H1 (cell line): Measurements from ENCODE around the gene SEZ6.

Experiments used
- ATF2 ChIP-seq: IDR thresholded peaks from 2 replicates; pipeline ENCODE4 v1.6.1; 2012; ENCODE audit warnings: low read length, inconsistent platforms
- CTCF ChIP-seq, 3 experiments: IDR thresholded peaks; 1 replicate in 2 of 3; 2 replicates in 1 of 3; pipeline versions ENCODE4 v1.5.1 to v1.6.1; 2011; ENCODE audit warnings: low read length in 3 of 3, mild to moderate bottlenecking in 3 of 3, inconsistent platforms in 2 of 3, low read depth in 1 of 3, moderate library complexity in 1 of 3; ENCODE audit not compliant: insufficient read depth in 1 of 3; ENCODE audit errors: control extremely low read depth in 1 of 3
- JUN ChIP-seq: IDR thresholded peaks from 2 replicates; pipeline ENCODE4 v1.6.1; 2011; ENCODE audit warnings: low read depth, mild to moderate bottlenecking, improper control_type of control experiment, low read length
- KDM1A ChIP-seq: fragments of 200-600, 300-600 bp; sonication (generic); IDR thresholded peaks from 2 replicates; pipeline ENCODE4 v1.7.1; 2016; ENCODE audit warnings: mild to moderate bottlenecking, low read length, borderline replicate concordance
- RAD21 ChIP-seq, 2 experiments: IDR thresholded peaks in 1 of 2; conservative IDR thresholded peaks in 1 of 2; 2 replicates each; pipeline ENCODE4 v1.6.1; 2011; ENCODE audit warnings: low read depth in 2 of 2, low read length in 2 of 2, improper control_type of control experiment in 1 of 2, inconsistent platforms in 1 of 2, mild to moderate bottlenecking in 1 of 2, moderate library complexity in 1 of 2
- RNF2 ChIP-seq: fragments of 200-900, 300-1000 bp; sonication (generic); IDR thresholded peaks from 2 replicates; pipeline ENCODE4 v1.7.1; 2016; ENCODE audit warnings: borderline replicate concordance, low read depth, mild to moderate bottlenecking, antibody characterized with exemption, low read length; ENCODE audit not compliant: poor library complexity, severe bottlenecking; ENCODE audit errors: missing control alignments
- SP1 ChIP-seq: IDR thresholded peaks from 2 replicates; pipeline ENCODE4 v1.6.1; 2011; ENCODE audit warnings: low read depth, low read length
- TEAD4 ChIP-seq: IDR thresholded peaks from 2 replicates; pipeline ENCODE4 v1.6.1; 2012; ENCODE audit warnings: low read depth, low read length, inconsistent platforms, mixed read lengths
- TF ChIP-seq, protein P1 (sequence below): IDR thresholded peaks from 2 replicates; pipeline ENCODE4 v1.6.1; 2011; ENCODE audit warnings: low read depth, mild to moderate bottlenecking, low read length; ENCODE audit not compliant: insufficient read depth
- TF ChIP-seq, protein P2 (sequence below): IDR thresholded peaks from 2 replicates; pipeline ENCODE4 v1.6.1; 2012; ENCODE audit warnings: inconsistent platforms

GRCh38 chr17:28956112-28956511, 49.7 kb downstream of the SEZ6 start:
- TF ChIP-seq CTCF (IDR thresholded peaks at IDR 0.05; ENCODE audit: control extremely low read depth in 1 of 3, insufficient read depth in 1 of 3, low read depth in 1 of 3, low read length in 3 of 3) (no peak), KDM1A (no peak), RNF2 (no peak), RAD21 (IDR thresholded peaks at IDR 0.05 in 1 of 2, conservative IDR thresholded peaks at IDR 0.05 in 1 of 2; ENCODE audit: low read depth in 2 of 2, low read length in 2 of 2) (no peak), SP1 (no peak), ATF2 (no peak), TEAD4 (peak; percentile 60; the same call in 1 of the 2 replicates), JUN (no peak)
- TF ChIP-seq, protein P1, sequence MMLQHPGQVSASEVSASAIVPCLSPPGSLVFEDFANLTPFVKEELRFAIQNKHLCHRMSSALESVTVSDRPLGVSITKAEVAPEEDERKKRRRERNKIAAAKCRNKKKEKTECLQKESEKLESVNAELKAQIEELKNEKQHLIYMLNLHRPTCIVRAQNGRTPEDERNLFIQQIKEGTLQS: no peak
- TF ChIP-seq, protein P2, sequence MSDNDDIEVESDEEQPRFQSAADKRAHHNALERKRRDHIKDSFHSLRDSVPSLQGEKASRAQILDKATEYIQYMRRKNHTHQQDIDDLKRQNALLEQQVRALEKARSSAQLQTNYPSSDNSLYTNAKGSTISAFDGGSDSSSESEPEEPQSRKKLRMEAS: no peak
